GM21423 (cell line): Measurements from ENCODE around the gene C11orf91.
A peak's percentile ranks its signal among the peaks of the same experiment; 100 is the strongest.
"Not testable (repeated sequence)": the region's sequence is repeated elsewhere in the genome, so short reads cannot be mapped to it uniquely, and the experiment has no call there.

Experiments used
- ATAC-seq: cut with Tn5 transposase; IDR thresholded peaks from one replicate; pipeline ENCODE4 v1.9.1; 2021; ENCODE audit warnings: mild to moderate bottlenecking, moderate library complexity; ENCODE audit not compliant: unreplicated experiment

The C11orf91 gene

DNA sequence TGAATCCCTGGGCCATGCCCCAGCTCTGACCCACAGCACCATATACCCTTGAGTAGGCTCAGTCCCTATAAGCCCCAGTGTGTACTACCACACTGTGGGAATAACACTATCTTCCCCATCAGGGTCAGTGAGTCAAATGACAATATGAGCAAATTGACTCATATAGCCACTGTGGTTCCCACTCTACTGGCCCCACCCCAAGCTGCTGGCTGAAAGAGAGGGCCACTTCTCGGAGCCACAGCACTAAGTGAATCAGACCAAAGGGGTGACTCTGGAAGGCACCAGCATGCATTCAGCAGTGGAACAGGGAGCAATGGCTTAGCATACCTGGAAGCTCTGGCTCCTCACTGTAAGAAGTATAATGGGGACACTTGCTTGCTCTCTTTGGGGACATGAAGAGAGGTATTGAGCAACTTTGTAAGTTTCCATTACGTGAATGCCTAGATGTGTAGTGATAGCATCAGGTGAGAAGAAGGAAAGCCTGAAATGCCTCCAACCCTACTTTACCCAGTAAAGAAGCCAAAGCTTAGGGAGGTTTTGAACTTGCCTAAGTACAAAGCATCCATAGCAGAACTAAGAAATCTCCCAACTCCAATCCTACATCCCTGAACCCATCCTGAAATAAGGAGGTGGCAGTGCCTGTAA is 22.1 kb upstream of the C11orf91 start:
- peak; percentile 65 for ATAC-seq

DNA sequence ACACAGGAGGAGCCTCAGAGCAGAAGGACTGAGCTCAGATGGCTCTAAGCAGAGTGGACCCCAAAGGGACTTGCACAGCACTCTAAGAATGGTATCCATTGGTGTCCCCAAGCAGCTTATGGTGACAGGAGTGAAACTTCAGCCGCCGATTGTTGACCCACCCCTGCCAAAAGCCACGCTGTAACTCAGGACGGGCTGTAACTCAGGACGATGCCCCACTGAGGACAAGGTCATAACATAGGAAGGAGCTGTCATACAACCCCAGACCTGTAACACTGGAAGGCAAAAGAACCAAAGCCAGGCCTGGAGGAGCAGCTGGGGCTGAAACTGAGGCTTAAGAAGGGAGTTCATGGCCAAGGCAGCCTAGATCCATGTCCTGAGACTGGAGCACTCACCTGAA is 21.4 kb upstream of the C11orf91 start:
- no peak for ATAC-seq

DNA sequence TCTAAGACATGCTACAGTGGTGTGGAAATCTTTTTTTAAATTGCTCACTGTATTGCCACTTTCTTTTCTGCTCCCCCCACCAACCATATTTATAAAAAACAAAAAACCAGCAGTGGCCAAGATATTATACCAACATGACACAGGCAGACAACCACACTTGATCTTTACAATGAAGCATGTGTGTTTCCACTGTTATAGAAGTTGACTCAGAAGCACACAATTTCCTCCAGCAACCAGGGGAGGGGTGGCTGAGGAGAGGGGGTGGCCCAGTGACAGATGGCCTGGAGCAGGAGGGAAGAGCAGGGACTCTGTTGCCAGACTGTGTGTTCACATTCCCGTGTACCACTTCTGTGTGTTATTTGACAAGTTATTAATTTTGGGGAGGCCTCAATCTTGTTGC is 20.8 kb upstream of the C11orf91 start:
- ATAC-seq, result no peak

DNA sequence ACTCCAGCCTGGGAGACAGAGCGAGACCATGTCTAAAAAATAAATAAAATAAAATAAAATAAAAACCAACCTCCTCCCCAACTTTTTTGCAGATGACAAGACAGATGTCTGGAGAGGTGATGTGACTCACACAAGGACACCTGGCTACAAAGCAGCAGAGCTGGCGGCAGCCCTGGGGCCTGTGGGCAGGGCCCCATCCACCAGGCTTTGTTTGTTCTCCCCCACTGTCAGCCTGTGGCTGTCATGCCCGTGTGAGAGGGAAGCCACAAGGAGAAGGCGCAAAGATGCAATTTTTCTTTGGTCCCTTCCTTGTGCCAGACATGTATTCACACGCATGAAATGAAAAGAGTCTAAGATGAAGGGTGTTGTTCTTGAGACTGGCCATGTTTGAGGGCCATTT is 19.0 kb upstream of the C11orf91 start:
- ATAC-seq, result no peak

DNA sequence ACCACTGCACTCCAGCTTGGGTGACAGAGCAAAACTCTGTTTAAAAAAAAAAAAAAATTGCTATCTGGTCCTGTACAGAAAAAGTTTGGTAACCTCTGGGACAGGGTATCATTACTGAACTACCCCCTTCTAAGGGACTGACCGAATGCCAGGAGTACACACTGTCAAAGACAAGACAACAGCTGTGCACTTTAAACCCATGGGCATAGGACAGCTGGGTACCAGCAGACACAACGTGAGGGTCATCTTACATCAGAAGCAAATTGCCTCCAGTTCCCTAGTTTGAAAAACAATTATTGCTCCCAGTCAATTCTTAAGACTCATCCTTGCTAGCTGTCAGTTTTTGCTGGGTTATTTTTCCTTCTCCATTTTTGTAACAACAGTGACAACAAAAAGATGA is 17.8 kb upstream of the C11orf91 start:
- no peak for ATAC-seq

DNA sequence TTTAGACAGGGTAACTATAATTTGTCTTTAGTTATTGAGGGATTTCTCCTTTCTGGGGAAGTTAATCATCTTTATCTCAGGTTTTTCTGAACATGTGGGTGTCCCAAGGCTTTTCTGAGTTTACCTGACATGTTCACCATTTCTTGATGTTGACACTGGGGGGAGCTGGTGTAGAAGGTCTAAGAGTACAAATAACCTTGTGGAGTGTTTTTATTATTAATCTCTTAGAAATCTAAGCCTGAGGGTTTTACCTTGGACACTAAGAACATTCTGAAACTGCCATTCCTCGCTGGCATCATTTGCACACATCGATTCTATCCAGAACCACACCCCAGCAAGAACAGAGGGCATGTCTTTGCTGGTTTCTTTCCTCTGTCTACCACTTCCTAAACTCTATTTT is 15.6 kb upstream of the C11orf91 start:
- no peak for ATAC-seq

DNA sequence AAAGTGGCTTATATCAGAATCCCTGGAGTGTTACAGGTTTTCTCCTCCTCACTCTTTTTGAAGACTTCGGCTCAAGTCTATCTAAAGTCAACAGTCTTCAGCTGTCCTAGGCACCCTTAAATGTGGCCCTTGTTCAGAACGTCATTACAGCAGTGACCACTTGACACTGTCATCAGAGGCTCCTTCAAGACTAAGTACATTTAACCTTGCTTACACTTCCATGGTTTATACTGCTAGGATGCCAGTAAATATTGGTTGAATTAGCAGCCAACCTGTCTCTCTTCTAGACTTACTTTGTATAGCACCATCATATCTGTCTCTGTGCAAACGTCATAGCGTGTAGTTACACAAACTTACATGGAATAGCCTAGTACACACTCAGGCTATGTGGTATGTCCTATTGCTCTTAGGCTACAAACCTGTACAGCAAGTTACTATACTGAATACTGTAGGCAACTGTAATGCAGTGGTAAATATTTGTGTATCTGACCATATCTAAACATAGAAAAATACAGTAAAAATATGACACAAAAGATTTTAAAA is 13.3 kb upstream of the C11orf91 start:
- no peak for ATAC-seq

DNA sequence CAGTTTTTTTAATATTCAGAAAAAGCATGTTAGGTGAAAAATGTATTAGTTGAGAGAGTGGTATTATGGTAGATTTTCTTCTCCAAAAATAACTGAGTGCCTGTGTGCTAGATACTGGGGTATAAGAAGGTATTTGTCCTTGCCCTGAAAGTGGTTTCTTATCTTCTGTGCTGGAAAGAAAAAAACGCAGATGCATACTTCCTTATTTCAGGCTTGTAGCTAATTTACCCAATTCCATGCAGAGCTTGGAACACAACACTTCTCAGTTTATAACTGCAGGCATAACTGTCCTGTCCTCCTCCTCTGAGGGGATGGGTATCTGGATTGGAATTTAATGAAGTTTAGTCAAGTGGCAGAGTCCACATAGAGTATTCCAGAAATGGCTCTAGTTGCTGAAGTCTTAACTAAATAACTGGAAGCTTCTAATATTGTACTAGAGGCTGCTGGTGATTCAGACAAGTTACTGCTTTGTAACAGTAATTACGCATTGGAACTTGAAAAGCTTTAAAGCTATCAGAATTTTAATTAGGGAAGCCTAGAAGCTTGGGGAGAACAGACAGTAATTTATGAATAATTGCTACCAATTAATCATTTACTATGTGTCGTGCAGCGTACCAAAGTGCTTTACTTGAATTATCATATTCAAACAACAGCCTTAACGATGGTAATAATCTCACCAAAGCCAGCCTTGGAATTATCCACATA is 12.7 kb upstream of the C11orf91 start:
- ATAC-seq, result no peak

DNA sequence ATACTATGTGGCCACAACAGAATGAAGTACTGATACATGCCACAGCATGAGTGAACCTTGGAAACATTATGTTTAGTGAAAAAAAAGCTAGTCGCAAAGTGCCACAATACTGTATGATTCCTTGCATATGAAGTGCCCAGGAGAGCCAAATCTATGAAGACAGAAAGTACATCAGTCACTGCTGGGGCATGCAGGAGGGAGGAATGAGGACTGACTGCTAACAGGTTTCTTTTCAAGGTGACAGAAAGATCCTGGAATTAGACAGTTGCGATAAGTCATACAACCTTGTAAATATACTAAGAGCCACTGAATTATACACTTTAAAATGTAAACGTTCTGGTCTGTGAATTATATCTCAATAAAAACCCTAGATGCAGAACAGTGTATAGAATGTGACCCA is 11.8 kb upstream of the C11orf91 start:
- ATAC-seq, result no peak

DNA sequence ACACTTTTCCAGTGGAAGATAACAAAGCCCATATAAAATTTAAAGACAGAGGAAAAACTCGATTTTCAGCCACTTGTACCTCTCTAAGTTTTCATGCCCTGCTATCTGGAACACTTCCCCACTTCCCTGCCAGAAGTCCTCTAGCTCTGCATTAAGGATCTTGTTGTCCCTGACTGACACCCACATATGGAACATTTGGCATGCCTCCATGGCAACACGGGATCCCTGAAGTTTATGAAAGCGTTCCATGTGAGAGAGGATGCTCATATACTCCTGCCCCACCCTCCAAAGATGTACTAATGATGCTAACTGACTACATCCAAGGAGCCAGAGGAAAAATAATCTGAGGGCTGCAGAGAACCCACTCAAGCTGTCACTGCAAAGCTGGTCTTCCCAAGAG is 8.8 kb upstream of the C11orf91 start:
- no peak for ATAC-seq

DNA sequence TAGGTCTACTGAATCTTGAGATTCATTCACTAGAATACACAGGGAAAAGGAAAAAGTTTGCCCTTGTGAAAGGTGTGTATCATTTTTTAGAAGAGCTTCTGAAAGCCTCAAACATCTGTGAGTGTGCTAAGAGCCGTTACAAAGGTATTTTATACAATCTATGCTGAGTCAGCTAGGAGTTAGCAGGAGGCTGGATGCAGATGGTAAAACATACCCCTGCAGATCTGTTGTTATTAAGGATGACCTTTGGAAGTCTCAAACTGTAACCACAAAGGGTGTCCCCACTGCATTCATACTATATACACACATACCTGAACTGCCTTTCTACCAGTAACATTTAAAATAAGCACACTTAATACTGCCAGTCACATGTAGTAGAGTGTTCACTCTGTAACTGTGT is 8.4 kb upstream of the C11orf91 start:
- ATAC-seq, result no peak

DNA sequence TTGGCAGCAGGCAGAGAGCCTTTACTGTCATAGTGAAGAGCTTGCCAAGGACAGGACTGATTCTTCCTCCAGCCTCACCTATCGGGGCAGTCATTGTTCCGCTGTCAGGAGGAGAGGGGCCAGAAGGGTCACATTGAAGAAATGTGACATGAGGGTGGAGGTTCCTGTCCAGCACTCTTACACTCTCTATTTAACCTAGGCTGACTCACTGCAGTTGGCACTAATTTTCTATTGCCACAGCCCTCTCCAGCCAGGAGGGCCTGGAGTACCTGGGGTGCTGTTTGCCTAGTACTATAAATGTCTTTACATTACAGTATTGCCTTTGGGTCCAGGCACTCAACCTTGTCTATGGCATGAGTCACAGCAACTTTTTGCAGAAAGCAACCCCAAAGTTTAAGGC is 7.2 kb upstream of the C11orf91 start:
- ATAC-seq, result not testable (repeated sequence)

DNA sequence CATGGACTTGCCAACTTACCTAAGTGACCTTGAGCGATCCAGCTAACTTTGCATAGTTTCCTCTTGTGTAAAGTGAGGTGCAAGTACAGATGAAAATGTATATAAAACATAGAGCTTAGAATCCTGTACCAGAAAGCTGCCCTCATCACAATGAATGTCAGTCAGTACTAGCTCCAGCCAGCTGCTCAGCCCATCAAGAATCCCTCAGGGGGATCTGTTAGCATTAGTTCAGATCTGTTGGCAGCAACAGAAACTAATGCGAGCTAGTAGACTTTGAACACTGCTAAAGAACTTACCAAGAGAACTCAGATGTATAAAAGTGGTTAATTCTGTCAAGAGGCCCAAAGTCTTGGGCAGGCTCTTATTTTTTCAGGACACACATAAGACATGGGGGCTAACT is 6.3 kb upstream of the C11orf91 start:
- ATAC-seq, result no peak

DNA sequence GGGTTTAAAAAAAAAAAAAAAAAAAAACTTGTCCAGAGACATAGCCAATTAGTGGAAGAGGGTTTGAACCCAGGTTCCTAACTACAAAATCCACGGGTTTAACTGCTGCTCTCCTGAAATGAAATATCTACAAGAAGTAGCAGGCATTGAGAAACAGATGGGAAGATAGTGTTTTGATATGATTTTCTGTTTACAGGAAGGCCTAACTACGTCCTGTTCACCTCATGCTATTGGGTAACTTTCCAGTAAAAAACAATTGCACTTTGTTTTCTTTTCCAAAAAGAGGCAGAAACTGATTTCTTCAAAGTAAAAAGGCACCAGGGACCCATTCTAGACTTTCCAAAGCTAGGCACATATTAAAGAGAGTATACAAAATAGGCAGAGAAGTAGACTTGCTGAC is 5.9 kb upstream of the C11orf91 start:
- ATAC-seq, result no peak

DNA sequence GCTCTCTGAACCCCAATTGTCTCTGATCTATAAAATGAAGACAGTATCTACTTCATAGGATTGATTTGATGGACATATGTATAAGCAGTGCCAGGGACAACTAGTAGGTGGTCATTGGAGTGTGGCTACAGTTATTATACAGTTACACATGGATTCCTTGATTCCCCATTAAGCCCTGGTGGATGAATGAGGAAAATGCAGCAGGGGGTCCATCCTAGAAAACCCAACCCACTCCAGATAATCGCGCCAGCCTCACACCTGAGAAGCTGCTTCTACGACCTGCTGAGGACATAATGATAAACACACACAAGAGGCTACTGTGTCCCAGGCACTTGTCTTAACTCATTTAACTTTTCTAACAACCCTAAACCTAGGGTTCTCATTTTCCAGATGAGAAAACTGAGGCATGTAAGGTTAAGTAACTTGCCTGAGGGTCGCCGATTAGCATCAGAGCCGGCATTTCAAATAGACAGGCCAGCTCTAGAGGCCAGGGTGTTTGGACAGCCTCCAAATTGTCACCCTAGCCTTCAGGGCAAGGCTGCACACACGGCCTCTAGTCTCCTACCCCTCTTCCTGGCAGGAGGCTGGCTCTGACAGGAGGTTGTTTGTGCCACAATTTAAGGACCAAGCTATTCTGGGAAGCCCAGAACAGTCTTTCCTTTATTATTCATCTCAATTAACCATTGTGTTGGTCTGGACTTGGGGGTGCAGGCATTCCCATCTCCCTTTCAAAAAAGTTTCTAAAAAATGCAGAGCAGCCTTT is 3.8 kb upstream of the C11orf91 start:
- ATAC-seq, result no peak

DNA sequence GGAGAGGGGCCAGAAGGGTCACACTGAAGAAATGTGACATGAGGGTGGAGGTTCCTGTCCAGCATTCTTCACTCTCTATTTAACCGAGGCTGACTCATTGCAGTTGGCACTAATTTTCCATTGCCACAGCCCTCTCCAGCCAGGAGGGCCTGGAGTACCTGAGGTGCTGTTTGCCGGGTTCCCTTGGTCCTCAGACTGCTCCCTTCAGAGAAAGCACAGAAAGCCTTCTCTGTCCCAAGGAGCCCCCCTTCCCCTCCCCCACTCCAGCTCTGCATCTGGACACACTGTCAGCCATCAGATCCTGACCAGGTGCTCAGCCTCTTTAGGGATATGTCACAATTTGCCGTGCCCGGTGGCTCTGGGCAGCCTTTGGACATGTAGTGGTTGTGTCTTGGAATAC is 3.2 kb upstream of the C11orf91 start:
- ATAC-seq, result no peak

DNA sequence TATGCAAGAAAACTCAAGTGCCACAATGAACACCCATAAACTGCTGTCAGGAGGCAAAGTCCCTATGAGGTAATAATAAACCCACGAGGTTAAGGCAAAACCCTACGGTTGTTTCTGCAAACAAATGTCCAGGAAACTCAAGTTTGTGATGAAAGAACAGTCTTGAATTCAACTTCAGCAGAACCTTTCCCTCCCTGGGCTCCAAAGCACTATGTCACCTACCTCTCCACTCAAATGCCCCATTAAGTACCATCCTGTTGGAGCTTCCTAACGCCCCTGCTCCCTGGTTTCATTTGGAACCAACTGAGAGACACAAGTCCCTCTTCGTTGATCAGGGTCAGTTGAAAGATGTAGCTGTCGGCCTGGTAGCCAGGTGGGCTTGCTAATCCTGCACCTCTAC is 2.6 kb upstream of the C11orf91 start:
- ATAC-seq, result no peak

DNA sequence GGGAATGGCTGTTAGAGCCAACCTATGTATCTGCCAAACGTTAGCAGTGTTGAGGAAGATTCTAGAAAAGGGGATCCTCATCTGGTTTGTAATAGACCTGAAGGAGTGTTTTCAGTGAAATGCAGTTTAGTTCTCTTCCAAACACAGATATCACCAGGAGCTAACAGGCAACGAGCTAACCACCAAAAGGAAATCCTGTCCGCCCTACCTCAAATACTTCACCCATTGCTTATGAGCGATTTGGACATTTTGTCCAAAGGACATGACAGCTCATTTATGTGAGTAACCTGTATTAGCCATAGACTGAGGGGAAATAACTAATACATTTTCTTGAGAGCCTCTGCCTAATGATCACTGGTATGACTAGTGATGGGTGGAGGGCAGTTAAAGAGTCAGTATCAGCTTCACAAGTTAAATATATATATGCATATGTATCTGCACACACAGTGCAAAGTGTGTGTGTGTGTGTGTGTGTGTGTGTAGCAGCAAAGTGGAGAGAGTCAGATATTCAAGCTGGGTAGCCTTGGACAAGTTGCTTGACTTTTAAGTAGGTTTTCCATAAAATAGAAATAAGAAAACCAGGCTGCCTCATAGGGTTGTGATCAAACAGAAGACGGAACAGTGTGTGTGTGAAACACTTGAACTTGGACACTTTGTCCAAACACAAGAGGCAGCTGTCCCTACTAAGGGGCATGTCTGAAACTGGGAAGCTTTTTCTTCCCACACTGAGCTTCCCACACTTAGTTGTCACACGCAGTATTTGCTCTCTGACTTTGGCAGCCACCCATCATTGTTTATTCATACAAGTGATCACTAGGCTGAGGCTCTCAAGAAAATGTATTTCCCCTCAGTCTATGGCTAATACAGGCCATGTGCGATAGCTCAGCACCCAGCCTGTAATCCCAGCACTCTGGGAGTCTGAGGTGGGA is 940 bp upstream of the C11orf91 start:
- no peak for ATAC-seq

DNA sequence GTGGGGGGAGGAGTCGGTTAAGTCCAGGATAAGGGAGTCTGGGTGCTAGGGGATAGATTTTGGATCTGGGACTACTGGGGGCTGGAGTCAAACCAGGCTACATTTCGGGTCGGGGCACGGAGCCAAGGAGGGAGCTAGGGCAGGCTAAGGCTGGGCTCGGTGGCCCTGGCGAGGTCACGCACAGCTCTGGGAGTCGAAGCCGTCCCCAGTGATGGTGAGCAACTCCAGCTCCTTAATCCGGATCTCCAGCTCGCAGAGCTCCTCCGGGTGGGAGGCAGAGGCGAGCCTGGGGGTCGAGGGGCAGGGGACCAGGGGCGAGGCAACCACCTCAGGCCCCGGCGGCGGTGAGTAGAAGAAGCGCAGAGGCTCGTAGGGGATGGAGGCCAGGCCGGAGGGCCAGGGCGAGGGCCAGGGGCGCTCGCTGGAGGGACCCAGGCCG is 544 bp downstream of the C11orf91 start:
- no peak for ATAC-seq

DNA sequence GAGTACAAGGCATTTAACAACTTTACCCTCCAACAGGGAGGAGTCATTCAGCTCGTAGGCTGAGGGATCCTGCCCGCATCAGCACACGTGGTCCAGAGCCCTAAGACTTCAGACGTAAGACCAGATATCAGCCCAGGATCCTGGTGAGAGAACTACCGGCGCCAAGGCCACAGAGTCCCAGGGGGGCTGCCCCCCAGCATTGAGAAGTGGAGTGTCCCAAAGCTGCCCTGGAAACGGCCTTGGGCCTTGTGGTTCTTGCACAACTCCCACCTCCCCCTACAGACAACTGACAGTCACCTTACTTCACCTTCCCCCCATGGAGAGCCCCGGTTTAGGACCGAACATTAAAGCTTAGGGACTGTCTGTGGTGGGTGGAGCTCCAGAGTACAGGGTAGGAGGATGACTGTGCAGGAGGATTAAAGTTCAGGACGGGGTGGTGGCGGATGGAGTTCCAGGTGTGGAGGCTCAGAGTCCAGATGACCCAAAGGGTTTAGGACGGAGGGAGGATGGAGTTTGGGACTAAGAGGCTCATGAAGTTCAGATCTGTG is 1.0 kb downstream of the C11orf91 start:
- no peak for ATAC-seq
